ENCODE measurements around the gene ZNF750. TPM values are rescaled to one million over a fixed set of nuclear protein-coding genes. Genes with fewer than 3 reads are reported as not detected.

Gene ZNF750
- total RNA-seq, 1 donor from 2014 or later: not detected

DNA sequence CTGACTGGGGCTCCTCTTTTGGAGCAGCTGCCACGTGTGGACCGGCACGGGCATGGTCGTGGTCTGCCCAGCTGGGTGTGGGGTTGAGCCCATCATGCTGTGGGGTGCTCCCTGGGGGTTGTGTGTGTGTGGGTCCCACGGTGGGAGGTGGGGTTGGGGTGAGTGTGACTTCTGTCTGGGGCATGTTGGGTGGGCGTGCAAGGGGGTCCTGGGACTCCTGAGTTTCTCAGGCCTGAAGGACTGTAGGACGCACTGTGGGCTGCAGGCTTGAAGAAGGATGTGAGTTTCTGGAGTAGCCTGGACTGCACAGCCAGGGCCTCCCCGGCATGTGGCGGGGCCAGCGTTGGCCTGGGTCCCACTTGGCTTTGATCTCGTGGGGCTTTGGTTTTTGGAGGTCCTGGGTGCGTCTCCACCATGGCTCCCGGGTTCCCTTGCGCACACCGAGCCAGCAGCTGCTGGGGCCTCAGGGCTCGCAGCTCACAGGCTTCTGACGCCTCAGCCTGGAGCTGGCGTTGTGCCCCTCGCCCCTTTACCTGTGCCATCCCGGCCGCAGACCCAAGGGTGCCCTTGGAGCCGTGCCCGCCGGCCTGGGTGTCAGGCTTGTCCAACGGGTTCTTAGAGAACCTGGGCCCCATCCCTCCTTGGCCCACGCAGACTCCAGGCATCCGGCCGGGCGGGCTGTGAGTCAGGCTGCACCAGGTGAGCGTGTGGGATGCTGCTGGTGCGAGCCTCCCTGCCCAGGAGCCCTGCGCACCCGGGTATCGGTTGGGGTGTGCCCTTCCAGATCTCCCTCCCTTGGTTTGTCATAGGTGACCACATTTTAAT is 34.4 kb upstream of the ZNF750 start:
- DNase-seq (ENCODE audit: low spot score) (no peak), ATAC-seq (no peak)
- intact Hi-C loops (cut with DNase I): no loop called here

DNA sequence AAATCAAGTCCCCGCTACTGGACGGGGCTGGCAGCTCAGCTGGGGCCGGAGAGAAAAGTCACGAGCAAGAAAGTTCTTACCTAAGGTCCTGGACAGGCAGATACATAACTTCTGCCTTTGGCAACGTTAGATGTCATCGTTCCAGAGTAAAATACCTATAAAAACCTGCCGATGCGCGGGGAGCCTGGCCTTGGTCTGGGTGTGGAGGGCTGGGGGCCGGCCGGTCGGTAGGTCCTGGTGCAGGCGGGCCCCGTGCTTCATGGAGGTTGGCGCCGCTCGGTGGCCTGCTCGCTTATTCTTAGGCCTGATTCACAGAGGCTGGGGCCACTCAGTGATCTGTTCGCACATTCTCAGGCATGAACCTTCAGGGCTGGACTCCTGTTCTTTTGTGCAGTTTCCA is 33.7 kb upstream of the ZNF750 start:
- DNase-seq (ENCODE audit: low spot score) (no peak), ATAC-seq (no peak)
- intact Hi-C loops (cut with DNase I): no loop called here

DNA sequence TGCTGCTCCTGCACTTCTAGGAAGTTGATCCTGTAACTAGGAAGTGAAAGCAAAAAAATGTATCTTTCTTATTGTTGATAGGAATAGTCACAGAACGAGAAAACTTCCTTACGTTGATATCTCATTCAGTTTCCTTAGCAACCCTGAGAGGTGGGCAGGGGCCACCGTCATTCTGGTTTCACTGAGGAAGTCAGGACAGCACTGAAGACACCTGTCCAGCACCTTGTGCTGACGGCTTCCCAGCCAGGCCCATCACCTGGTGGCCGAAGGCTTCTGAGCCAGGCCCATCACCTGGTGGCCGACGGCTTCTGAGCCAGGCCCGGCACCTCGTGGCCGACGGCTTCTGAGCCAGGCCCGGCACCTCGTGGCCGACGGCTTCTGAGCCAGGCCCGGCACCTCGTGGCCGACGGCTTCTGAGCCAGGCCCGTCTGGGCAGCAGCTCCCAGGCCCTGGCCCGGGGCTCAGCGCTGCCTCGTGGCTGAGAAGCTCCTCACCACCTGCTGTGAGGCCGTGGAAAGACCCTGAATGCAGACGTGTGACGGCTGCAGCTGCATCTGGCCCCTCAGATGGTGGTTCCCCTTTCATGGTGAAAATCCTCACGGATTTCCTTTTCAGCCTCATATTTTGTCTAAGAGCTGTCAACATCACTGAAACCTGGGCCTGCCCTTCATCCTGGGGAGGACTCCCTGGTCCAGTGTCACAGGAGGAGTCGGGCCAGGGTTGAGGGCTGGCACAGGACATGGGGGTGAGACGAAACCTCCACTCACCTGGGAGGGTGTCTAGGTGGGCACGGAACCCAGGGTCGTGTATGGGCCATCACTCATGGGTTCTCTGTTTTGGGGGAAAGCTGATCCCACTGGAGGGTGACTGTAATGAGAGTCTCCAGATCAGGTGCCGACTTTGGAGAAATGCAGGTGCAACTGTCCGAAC is 33.0 kb upstream of the ZNF750 start:
- no peak for ATAC-seq
- intact Hi-C loops (cut with DNase I): no loop called here
- no peak for DNase-seq (ENCODE audit: low spot score)

DNA sequence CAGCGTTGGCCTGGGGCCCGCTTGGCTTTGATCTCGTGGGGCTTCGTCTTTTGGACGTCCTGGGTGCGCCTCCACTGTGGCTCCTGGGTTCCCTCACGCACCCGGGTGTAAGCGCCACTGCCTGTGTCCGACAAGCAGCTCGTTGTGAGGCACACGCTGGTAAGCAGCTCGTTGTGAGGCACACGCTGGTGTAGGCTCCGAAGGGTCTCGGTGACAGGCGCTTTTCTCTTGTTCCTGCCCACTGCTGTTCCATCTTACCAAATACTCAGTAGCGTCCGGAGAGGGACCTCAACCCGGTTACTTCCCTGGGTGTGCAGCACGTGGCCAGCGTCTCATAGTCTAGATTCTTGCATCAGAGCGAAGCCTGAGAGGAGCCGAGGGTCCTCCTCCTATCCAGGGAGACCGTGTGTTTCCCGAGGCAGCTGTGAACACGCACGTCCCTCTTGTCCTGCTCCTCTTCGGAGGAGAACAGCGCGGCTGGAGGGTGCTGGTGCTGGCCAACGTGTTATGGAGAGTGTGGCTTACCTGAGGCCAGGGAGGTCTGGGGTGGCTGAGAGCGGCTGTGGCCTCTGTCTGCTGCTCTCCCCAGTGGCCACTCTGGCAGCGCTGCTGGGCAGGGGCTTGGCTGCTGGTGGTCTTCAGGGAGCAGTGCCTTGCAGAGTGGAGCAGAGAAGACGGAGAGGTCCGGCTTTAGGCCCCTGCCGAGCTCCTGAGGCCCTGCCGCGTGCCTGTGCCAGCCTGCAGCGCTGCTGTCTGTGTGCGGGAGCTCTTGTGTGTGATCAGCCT is 32.1 kb upstream of the ZNF750 start:
- ATAC-seq: no peak
- no peak for DNase-seq (ENCODE audit: low spot score)
- intact Hi-C loops (cut with DNase I): no loop called here

DNA sequence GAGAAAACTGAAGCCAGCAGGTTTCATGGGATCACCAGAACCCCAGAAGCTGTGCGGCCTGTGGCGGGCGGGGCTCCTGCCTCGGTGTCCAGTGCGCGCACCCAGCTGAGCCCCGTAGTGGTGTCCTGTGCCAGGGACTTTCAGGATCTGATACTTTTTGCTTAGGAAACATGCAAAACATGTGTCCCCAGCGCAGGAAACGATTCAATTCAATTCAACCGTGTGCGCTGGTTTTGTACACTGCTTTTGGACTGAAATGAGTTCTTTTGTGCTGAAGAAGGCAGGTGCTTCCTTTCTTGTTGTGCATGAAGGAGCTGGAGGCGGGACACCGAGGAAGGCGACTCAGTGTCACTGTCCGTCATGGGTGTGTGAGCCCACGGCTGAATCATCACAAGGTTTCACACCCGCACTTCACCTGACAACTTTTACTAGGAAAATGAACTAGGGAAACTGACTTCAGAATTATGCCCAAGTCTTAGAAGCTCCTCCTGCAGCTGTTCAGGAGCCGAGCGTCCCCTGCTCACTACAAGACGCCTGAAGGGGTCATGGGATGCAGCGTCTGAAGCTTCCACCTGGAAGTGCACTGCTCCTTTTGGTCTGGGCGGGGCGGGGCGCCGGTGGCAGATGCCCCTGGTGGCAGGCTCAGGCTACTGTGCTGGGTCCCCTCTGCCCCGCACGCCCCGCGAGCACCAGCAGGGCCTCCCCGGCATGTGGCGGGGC is 31.4 kb upstream of the ZNF750 start:
- intact Hi-C loops (cut with DNase I): no loop called here
- DNase-seq (ENCODE audit: low spot score) (no peak), ATAC-seq (no peak)

DNA sequence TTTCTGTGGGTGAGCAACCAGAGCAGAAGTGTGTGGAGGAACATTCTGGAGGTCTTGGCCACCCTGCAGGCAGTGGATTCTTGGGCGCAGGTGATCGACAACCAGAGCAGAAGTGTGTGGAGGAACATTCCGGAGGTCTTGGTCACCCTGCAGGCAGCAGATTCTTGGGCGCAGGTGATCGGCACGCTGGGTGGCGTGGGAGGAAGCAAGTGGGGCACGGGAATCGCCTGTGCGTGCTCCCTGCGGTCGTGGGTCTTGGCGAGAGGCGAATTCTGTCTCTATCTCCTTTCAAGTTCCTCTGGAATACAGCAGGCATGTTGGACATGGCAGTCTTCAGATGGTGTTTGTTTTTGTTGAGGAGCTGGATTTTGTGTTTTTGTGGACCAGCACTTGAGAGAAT is 30.7 kb upstream of the ZNF750 start:
- ATAC-seq: no peak
- intact Hi-C loops (cut with DNase I): no loop called here
- no peak for DNase-seq (ENCODE audit: low spot score)

DNA sequence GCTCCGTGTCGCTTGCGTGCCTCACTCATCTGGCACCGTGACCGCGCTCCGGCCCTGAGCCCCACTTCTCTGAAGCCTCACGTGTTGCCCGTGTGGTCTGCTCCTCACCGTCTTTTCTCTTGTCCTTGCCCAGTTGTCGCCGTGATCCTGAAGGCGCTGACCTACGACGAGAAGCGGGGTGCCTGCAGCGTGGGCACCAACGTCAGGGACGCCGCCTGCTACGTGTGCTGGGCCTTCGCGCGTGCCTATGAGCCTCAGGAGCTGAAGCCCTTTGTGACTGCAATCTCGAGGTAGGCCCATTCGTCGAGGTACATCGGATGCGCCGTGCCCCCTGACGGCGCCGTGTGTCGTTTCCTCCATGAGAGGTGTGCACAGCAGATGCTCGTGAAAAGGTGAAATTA is 30.3 kb upstream of the ZNF750 start:
- ATAC-seq (no peak), DNase-seq (ENCODE audit: low spot score) (no peak)
- intact Hi-C loops (cut with DNase I): no loop called here

DNA sequence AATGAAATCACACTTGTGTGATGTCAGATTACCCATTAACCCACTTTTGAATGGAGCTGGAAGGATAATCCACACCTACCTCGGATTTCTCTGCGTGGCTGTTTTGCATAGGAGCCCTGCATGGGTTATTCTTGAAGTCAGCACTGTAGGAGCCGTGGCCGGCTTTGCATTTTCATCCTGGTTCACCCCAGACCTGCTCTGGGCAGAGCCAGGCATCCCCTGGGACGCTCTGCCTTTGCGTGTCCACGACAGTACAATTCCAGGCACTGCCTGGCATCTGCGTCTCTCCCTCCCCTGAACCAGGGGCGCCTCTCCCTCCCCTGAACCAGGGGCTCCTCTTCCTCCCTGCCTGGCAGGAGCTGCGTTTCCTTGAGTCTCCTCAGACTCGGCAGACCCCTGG is 29.7 kb upstream of the ZNF750 start:
- ATAC-seq: no peak
- intact Hi-C loops (cut with DNase I): no loop called here
- no peak for DNase-seq (ENCODE audit: low spot score)

DNA sequence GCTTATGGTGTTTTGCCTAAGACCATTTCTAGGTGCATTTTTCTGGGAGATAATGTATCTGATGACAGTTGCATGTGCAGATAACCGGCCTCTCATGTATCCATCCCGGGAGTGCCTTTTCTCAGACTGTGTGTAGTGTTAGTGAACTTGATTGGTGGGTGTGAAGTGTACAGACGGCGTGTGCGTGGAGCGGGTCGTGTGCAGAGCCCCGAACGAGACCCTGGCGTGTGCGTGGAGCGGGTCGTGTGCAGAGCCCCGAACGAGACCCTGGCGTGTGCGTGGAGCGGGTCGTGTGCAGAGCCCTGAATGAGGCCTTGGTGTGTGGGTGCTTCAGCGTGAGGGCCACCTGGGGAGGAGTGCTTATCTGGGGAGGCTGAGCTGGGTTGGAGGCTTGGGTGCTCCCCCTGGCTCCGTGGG is 28.9 kb upstream of the ZNF750 start:
- ATAC-seq (no peak), DNase-seq (ENCODE audit: low spot score) (no peak)
- intact Hi-C loops (cut with DNase I): no loop called here

DNA sequence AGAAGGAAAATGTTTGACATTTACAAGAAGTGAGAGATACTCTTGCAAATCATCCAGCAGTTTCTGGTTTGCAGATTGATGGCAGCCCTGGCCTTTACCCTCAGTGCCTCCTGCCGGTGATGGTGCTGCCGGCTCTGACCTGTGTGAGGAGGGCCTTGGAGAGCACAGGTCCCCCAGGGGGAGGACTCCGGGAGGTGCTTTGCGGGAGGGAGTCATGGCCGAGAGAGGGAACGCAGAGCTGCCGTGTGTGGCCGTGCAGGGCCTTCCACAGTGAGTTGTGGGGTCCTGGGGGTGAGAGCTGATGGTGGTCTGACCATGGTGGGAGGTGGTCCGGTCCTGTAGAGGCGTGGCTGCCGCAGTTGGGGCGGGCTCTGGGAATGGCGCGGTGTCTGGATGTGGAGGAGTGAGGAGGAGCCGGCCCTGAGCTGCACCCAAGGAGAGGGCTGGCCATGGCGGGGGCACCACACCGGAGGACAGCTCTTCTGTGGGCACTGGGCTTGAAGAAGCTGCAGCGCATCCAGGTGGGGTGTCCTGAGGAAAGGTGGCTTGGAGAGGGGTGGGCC is 28.0 kb upstream of the ZNF750 start:
- DNase-seq (ENCODE audit: low spot score) (no peak), ATAC-seq (no peak)
- intact Hi-C loops (cut with DNase I): no loop called here

DNA sequence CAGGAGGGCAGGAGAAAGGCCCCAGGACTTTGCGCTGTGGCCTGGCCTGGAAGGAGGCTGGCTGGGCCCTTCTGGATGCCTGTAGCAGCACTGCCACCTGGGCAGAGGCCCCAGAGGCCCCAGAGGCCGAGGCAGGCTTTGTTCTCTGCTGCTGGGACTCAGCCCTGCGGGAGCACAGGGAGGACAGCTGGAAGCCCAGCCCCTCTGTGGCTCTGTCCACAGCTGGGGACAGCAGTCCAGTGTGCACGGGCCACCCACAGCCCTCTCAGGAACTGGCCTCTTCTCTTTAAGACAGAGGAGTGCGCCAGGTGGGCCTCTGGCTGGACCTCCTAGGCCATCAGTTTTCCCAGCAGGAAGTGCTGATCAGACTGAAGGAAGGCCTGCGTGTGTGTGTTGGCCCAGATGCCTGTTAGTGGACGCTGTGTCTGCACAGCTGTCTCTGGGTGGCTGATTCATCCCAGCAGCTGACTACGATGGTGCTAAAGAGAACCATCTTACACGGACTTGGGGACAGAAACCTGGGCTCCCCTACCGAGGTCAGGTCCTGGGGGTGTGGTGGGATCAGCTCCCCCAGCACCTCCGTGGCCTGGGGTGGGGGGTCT is 26.9 kb upstream of the ZNF750 start:
- DNase-seq (ENCODE audit: low spot score): no peak

DNA sequence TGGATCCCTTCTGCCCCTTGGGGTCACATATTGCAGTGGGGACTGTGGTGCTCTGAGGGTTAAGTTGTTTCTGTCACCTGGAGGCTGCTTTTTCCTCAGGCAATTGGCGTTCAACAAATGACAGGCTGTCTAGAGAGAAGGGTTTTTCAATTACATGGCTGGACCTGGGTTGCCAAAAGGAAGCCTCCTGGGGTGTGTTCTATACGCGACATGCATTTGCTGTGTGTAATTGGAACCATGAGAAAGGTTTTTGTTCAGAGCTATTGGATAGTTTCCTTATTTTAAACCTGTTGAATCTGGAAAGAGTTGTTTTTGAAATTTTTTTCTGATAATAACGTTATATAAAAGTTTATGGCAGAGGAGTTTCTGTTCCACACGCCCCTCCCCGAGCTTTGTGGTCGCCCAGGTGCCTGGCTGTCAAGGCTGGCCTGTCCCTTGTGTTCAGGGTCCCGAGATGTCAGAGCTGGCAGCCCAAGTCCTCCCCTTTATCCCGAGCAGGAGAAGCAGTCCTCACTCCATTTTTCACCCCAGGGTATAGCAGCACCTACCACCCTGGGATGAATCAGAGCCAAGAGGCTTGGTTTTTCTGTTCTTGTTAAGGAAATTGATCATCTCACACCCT is 26.1 kb upstream of the ZNF750 start:
- no peak for DNase-seq (ENCODE audit: low spot score)
- intact Hi-C loops (cut with DNase I): no loop called here
- ATAC-seq: no peak

More for the DNA sequence above, 26.9 kb upstream of the ZNF750 start:
- intact Hi-C loops (cut with DNase I): no loop called here
- ATAC-seq: peak; percentile 87

DNA sequence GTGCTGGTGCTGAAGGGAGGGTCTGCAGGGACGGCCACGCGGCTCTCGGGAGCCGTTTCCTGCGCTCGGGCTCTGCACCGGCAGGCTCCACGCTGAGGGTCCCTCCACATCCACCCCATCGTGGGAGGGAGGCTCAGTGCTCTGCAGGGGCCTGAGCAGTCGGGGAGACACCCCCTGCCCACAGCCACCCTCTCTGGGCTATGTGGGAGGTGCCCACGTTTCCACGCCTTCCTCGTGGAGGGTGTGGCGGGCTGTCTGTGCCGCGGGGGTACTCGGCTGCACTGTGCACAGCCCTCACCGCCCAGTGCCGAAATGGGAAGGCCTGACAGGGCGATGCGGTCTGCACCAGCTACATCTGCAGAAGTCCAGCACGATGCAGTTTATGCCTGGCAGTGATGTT is 25.5 kb upstream of the ZNF750 start:
- no peak for DNase-seq (ENCODE audit: low spot score)
- ATAC-seq: no peak
- intact Hi-C loops (cut with DNase I): no loop called here

DNA sequence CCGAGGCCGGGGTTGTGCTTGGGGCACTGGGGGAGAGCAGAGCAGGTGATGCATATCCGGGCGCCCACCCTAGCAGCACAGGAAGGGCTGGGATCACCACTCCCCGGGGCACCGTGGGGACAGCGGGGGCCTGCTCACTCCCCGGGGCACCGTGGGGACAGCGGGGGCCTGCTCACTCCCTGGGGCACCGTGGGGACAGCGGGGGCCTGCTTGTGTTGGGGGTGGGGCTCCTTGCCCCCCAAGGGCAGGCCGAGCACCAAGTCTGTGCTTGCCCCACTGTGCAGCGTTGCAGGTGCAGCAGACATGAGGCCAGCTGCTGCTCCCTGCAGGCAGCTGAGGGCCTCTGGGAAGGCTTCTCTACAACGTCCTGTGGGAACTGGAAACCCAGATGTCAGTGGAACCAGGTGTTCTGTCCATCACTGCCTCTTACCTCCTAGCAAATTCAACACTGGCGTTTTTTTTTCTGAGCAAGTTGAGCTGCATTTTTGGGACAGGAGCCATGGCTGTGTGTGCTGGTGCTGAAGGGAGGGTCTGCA is 25.0 kb upstream of the ZNF750 start:
- intact Hi-C loops (cut with DNase I): no loop called here
- ATAC-seq (no peak), DNase-seq (ENCODE audit: low spot score) (no peak)

DNA sequence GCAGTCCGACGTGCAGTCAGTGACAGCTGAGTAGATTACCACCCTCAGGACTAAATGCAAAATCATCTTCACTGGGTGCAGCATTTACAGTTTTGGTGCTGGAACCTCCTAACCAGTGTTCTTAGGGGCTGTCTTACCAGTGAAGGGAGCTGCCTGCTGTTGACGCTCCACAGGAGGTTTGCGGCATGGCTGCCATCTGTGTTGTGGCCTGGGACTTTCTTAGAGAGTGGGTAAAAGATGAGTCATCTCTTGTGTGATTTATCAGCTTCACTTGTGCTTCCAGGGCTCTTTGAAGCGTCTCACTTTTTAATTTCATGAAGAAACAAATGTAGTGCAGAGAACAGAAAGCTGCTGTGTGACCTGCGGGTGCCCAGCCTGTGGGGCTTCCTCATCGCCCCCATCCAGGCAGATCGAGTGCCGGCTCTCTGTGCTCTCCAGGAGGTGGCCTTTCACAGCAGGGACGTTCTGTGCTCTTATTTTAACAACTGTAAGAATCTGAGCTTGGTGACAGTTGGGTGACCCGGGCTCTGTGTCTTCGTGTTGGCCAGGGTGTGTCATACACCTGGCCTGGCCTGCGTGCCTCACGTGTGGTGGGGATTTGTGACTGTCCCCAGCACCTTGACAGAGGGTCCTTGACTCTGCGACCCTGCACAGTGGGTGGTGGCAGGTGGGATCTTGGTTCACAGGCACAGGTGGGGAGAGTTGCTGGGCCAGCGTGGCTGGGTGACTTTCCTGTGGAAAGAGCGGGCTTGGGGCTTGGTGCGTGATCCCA is 24.3 kb upstream of the ZNF750 start:
- no peak for ATAC-seq
- intact Hi-C loops (cut with DNase I): no loop called here
- DNase-seq (ENCODE audit: low spot score): no peak

DNA sequence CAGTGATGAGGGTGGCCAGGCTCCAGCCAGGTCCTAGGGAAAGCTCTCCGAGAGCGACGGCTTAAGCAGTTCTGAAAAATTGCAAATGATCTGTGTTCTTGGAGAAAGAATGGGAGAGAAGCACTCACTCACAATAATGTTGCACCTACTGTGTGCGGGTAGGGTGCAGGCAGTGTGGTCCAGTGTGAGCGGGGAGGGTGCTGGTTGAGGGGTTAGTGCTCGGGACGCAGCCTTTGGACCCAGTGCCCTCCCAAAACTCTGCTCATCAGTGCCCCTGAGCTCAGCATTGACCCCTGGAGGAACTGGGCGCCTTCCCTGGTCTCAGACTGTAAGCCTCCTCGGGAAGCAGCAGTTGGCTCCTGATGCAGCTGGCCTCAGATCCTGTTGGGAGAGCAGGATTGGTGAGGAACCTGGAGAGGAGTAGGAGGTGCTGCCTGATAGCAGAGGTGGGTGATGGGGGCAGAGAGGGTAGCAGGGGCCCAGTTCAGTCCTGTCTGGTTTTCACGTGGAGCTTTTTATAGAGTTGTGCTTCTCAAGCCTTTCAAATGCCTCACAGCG is 23.6 kb upstream of the ZNF750 start:
- DNase-seq (ENCODE audit: low spot score): no peak
- intact Hi-C loops (cut with DNase I): no loop called here
- no peak for ATAC-seq

Data from sciatic nerve (tissue), 2 donors.